ENCODE data around the gene RAMP3. TPM values are rescaled to one million over a fixed set of nuclear protein-coding genes. Genes with fewer than 3 reads are reported as not detected.

Gene RAMP3
- total RNA-seq, 1 experiment from 2014 or later: not detected

- no peaks in the 10 kb centered on the region for H4K20me1 ChIP-seq (ENCODE audit: low read length)
- H2AFZ ChIP-seq (ENCODE audit: low read length): no peak overlapping the region
- no peaks in the 10 kb centered on the region for H3K27me3 ChIP-seq (ENCODE audit: low read length)
- no peak overlapping the region for H3K9ac ChIP-seq (ENCODE audit: low read length)
- POLR2A ChIA-PET (ENCODE audit: unreplicated experiment): no interaction called here
- no peak overlapping the region for H3K27ac ChIP-seq (ENCODE audit: low read length)
- CTCF ChIA-PET: no interaction called here
- intact Hi-C loops (cut with micrococcal nuclease): no loop called here
- no peak for DNase-seq
- no peaks in the 10 kb centered on the region for H3K9me3 ChIP-seq (ENCODE audit: low read length)
- no peak for TF ChIP-seq EZH2phosphoT487 (IDR thresholded peaks at IDR 0.05; ENCODE audit: borderline replicate concordance, low read length)
- TF ChIP-seq, protein P1, sequence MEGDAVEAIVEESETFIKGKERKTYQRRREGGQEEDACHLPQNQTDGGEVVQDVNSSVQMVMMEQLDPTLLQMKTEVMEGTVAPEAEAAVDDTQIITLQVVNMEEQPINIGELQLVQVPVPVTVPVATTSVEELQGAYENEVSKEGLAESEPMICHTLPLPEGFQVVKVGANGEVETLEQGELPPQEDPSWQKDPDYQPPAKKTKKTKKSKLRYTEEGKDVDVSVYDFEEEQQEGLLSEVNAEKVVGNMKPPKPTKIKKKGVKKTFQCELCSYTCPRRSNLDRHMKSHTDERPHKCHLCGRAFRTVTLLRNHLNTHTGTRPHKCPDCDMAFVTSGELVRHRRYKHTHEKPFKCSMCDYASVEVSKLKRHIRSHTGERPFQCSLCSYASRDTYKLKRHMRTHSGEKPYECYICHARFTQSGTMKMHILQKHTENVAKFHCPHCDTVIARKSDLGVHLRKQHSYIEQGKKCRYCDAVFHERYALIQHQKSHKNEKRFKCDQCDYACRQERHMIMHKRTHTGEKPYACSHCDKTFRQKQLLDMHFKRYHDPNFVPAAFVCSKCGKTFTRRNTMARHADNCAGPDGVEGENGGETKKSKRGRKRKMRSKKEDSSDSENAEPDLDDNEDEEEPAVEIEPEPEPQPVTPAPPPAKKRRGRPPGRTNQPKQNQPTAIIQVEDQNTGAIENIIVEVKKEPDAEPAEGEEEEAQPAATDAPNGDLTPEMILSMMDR (conservative IDR thresholded peaks at IDR 0.05; ENCODE audit: low read depth, low read length): no peak
- TF ChIP-seq EZH2 (IDR thresholded peaks at IDR 0.05; ENCODE audit: low read length, unreplicated experiment): no peak
- H3K4me1 ChIP-seq (ENCODE audit: insufficient read depth, low read length): no peaks in the 10 kb centered on the region
- H3F3A ChIP-seq (ENCODE audit: low read length, unreplicated experiment): no peaks in the 10 kb centered on the region
- no peak for ATAC-seq
- no peaks in the 10 kb centered on the region for H3K9me2 ChIP-seq (replicated peaks; ENCODE audit: low read length)
- no peaks in the 10 kb centered on the region for H3K79me2 ChIP-seq (ENCODE audit: low read length)
- BruUV-seq (replicated peaks): no TSS peak
- no peak overlapping the region for H3K4me2 ChIP-seq (ENCODE audit: low read length)
- H3K4me3 ChIP-seq (ENCODE audit: low read length): no peak overlapping the region
- H3K36me3 ChIP-seq (ENCODE audit: low read depth, low read length): no peaks in the 10 kb centered on the region
Observed at GRCh38 chr7:45146531-45147379, 10.8 kb upstream of the RAMP3 start.

- Histone ChIP-seq H3K27me3 (ENCODE audit: low read length) (no peaks in the 10 kb centered on the region), H3F3A (ENCODE audit: low read length, unreplicated experiment) (no peaks in the 10 kb centered on the region), H3K9me2 (replicated peaks; ENCODE audit: low read length) (no peaks in the 10 kb centered on the region), H3K4me2 (ENCODE audit: low read length) (no peak overlapping the region), H3K9me3 (ENCODE audit: low read length) (no peaks in the 10 kb centered on the region), H2AFZ (ENCODE audit: low read length) (no peak overlapping the region), H3K79me2 (ENCODE audit: low read length) (no peaks in the 10 kb centered on the region), H3K4me3 (ENCODE audit: low read length) (no peak overlapping the region), H4K20me1 (ENCODE audit: low read length) (no peaks in the 10 kb centered on the region), H3K36me3 (ENCODE audit: low read depth, low read length) (no peaks in the 10 kb centered on the region), H3K9ac (ENCODE audit: low read length) (no peak overlapping the region), H3K4me1 (ENCODE audit: insufficient read depth, low read length) (no peaks in the 10 kb centered on the region), H3K27ac (ENCODE audit: low read length) (no peak overlapping the region)
- POLR2A ChIA-PET (ENCODE audit: unreplicated experiment): no interaction called here
- TF ChIP-seq EZH2phosphoT487 (IDR thresholded peaks at IDR 0.05; ENCODE audit: borderline replicate concordance, low read length): no peak
- TF ChIP-seq EZH2 (IDR thresholded peaks at IDR 0.05; ENCODE audit: low read length, unreplicated experiment): no peak
- TF ChIP-seq, protein P1 (conservative IDR thresholded peaks at IDR 0.05; ENCODE audit: low read depth, low read length): no peak
- CTCF ChIA-PET: no interaction called here
- intact Hi-C loops (cut with micrococcal nuclease): no loop called here
- no TSS peak for BruUV-seq (replicated peaks)
- ATAC-seq (no peak), DNase-seq (no peak)
Observed at GRCh38 chr7:45147858-45148652, 9.5 kb upstream of the RAMP3 start.

GRCh38 chr7:45148653-45148973 is 9.0 kb upstream of the RAMP3 start:
- H3K4me2 ChIP-seq (ENCODE audit: low read length): no peak overlapping the region
- no peaks in the 10 kb centered on the region for H4K20me1 ChIP-seq (ENCODE audit: low read length)
- no peak for DNase-seq
- no peak overlapping the region for H2AFZ ChIP-seq (ENCODE audit: low read length)
- no peak overlapping the region for H3K27ac ChIP-seq (ENCODE audit: low read length)
- H3K4me3 ChIP-seq (ENCODE audit: low read length): no peak overlapping the region
- ChIA-PET CTCF (no interaction called here), POLR2A (ENCODE audit: unreplicated experiment) (no interaction called here)
- H3K9me3 ChIP-seq (ENCODE audit: low read length): no peaks in the 10 kb centered on the region
- H3K4me1 ChIP-seq (ENCODE audit: insufficient read depth, low read length): no peaks in the 10 kb centered on the region
- no peaks in the 10 kb centered on the region for H3K9me2 ChIP-seq (replicated peaks; ENCODE audit: low read length)
- intact Hi-C loops (cut with micrococcal nuclease): no loop called here
- TF ChIP-seq, protein P1 (conservative IDR thresholded peaks at IDR 0.05; ENCODE audit: low read depth, low read length): no peak
- no peak for TF ChIP-seq EZH2phosphoT487 (IDR thresholded peaks at IDR 0.05; ENCODE audit: borderline replicate concordance, low read length)
- no peak for TF ChIP-seq EZH2 (IDR thresholded peaks at IDR 0.05; ENCODE audit: low read length, unreplicated experiment)
- BruUV-seq (replicated peaks): no TSS peak
- ATAC-seq: no peak
- H3K36me3 ChIP-seq (ENCODE audit: low read depth, low read length): no peaks in the 10 kb centered on the region
- no peaks in the 10 kb centered on the region for H3K79me2 ChIP-seq (ENCODE audit: low read length)
- no peaks in the 10 kb centered on the region for H3K27me3 ChIP-seq (ENCODE audit: low read length)
- no peaks in the 10 kb centered on the region for H3F3A ChIP-seq (ENCODE audit: low read length, unreplicated experiment)
- no peak overlapping the region for H3K9ac ChIP-seq (ENCODE audit: low read length)
